Measurements from ENCODE around the gene SLX4IP. TPM values are rescaled to one million over a fixed set of nuclear protein-coding genes. Genes with fewer than 3 reads are reported as not detected.

The SLX4IP gene
- total RNA-seq, 6 experiments from 2014 or later = 4.1 to 4.8 (median 4.5) TPM

DNA sequence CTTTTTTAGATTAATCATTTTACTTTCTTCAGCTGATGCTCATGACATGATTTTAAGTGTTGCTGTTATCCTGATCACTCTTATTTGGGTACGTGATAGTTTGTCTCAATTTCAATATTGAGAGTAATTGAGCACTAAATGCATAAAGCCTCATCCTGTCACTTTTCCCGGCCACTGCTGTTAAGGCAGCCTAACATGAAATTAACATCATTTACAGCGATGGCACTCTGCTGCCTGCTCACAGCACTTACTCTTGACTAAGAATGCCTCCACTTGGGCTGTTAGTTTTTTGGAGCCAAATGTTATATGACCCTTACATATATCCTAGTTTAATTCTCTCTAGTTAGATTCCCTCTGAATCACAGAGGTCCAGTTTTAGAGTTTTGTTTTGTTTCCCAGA, 107.3 kb downstream of the SLX4IP start:
- H3K36me3 Mint-ChIP-seq (ENCODE audit: low read depth) = no peaks in the 10 kb centered on the region
- H3K27ac Mint-ChIP-seq = peak overlapping the region; percentile 32; the same call in 1 of the 2 replicates
- TF ChIP-seq, protein P1, sequence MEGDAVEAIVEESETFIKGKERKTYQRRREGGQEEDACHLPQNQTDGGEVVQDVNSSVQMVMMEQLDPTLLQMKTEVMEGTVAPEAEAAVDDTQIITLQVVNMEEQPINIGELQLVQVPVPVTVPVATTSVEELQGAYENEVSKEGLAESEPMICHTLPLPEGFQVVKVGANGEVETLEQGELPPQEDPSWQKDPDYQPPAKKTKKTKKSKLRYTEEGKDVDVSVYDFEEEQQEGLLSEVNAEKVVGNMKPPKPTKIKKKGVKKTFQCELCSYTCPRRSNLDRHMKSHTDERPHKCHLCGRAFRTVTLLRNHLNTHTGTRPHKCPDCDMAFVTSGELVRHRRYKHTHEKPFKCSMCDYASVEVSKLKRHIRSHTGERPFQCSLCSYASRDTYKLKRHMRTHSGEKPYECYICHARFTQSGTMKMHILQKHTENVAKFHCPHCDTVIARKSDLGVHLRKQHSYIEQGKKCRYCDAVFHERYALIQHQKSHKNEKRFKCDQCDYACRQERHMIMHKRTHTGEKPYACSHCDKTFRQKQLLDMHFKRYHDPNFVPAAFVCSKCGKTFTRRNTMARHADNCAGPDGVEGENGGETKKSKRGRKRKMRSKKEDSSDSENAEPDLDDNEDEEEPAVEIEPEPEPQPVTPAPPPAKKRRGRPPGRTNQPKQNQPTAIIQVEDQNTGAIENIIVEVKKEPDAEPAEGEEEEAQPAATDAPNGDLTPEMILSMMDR (IDR thresholded peaks at IDR 0.05) = no peak
- peaks cover 59% of the 10 kb centered on the region for H3K4me1 Mint-ChIP-seq (ENCODE audit: low read depth)
- no peak for DNase-seq
- H3K9me3 Mint-ChIP-seq = no peaks in the 10 kb centered on the region
- H3K4me3 Mint-ChIP-seq = no peak overlapping the region
- H3K27me3 Mint-ChIP-seq (ENCODE audit: insufficient read depth) = peaks cover 2% of the 10 kb centered on the region; the same call in 1 of the 2 replicates

DNA sequence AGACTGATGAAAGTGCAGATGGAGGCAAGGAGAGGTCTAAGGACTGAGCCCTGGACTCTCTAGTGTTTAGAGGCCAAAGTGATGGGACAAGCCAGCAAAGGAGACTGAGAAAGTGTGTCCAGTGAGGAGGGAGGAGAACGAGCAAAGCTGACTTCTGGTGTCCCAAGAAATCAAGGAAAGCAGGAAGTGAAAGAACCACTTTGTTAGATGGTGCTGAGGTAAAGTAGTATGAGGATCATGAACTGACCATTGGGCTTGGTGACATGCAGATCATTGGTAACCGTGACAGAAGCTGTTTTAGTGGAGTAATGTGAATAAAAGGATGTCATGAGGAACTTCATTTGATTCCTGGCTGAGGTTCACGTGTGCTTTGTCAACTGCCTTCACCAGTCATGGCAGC, 108.4 kb downstream of the SLX4IP start:
- Mint-ChIP-seq H3K4me1 (ENCODE audit: low read depth) (peaks cover 56% of the 10 kb centered on the region), H3K27ac (no peak overlapping the region), H3K27me3 (ENCODE audit: insufficient read depth) (peaks cover 2% of the 10 kb centered on the region; the same call in 1 of the 2 replicates), H3K36me3 (ENCODE audit: low read depth) (no peaks in the 10 kb centered on the region), H3K4me3 (no peak overlapping the region), H3K9me3 (no peaks in the 10 kb centered on the region)
- TF ChIP-seq, protein P1 (IDR thresholded peaks at IDR 0.05) = no peak
- no peak for DNase-seq

DNA sequence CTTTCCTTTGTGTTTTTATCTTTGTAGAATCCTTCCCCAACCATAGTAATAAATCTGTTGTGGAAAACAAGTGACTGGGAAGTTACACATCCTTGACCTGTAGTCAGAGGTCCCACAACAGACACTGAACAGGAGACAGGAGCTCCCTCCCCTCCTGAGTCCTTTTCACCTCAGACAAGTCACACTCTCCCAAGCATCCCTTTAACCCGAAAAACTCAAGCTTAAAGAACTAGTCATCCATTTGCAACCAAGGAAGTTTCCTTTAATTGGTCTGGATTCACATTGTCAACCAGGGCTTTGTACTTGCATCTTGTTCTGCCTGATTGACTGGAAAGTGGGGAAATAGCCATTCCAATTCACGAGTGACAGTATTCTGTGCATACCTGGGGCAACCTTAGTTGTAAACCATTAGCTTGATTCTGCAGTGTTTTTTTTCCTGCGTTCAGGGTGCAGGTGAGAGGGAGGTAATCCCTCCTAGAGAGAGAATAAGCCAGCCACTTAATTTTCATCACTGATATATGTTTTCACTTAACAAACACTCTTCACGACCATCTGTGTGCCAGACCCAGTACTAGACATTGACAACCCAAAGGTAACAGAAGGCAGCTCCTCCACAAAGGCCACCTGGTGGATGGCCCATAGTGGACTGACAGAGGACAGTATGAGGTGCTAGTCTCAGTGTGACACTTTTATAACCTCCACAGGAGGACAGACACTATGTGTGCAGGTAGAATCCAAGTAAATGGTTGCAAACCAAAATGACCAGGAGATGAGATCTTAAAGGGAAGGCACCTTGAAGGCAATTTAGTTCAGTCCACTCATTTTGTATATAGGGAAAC, 112.4 kb downstream of the SLX4IP start:
- Mint-ChIP-seq H3K4me3 (no peak overlapping the region), H3K4me1 (ENCODE audit: low read depth) (peaks cover 21% of the 10 kb centered on the region), H3K9me3 (no peaks in the 10 kb centered on the region), H3K27ac (peak overlapping the region; percentile 1; the same call in 1 of the 2 replicates), H3K36me3 (ENCODE audit: low read depth) (no peaks in the 10 kb centered on the region), H3K27me3 (ENCODE audit: insufficient read depth) (peaks cover 2% of the 10 kb centered on the region)
- TF ChIP-seq, protein P1 (IDR thresholded peaks at IDR 0.05) = no peak
- DNase-seq = peak; percentile 10

DNA sequence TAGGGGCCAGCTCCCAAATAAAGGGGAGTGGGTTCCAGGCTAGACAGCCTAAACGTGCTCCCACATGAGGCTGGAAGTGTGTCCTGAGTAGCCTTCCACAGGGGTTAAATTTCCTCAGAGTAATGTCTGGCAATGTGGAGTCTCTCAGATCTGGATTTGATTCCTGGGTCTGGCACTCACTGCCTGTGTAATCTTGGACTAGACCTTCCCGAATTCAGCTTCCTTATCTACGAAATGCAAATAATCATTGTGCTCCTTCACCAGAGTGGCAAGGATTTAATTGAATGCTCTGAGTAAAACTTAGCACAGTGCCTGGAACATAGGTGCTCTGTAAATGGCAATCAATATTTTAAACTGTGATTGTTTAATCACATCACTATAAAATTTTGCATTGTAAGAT, 114.4 kb downstream of the SLX4IP start:
- Mint-ChIP-seq H3K4me3 (no peak overlapping the region), H3K36me3 (ENCODE audit: low read depth) (no peaks in the 10 kb centered on the region), H3K27ac (no peak overlapping the region), H3K27me3 (ENCODE audit: insufficient read depth) (peaks cover 2% of the 10 kb centered on the region), H3K9me3 (no peaks in the 10 kb centered on the region), H3K4me1 (ENCODE audit: low read depth) (peaks cover 13% of the 10 kb centered on the region)
- no peak for DNase-seq
- TF ChIP-seq, protein P1 (IDR thresholded peaks at IDR 0.05) = no peak

DNA sequence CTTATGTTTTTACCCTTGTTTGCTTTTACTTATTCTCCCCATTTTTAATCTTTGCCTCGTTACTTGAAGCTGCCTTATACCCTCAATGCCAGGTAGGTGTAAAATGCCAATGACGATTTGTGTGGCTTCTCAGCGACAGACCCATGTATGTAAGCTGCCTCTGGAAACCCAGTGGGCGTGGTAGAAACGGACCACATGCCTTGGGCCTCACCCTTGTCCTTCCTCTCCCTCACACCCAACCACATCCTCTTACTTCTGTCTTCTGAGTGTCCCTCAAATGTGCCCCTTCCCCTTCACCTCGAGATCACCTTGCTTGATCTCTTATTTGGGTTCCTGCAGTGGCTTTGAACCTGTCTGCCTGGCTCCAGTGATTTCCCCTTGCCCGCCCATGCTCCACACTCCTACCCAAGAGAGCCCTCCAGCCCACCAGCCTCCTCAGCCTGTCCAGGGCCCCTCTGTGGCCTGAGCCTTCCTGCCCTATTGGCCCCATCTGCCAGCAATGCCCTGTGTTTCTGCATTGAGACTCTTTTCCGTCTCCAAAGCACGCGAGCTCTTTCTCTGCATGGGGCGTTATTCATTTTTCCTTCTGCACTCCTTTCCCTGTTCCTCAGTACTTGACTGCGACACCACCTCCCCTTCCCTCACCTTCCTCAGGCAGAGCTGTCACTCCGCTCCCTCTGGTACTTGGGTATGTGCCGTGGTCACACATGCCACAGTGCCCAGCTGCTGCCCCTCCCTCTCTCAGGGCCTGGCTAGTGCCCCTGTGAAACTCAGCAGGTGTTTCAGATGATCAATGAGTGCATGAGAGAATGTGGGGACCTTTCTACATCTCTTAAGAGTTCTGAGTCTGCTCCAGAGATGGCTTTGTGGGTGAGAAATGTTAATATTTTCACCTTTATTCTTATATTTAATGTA, 115.4 kb downstream of the SLX4IP start:
- Mint-ChIP-seq H3K4me3 (no peak overlapping the region), H3K4me1 (ENCODE audit: low read depth) (peaks cover 14% of the 10 kb centered on the region), H3K9me3 (no peaks in the 10 kb centered on the region), H3K27me3 (ENCODE audit: insufficient read depth) (peaks cover 2% of the 10 kb centered on the region), H3K36me3 (ENCODE audit: low read depth) (no peaks in the 10 kb centered on the region), H3K27ac (no peak overlapping the region)
- TF ChIP-seq, protein P1 (IDR thresholded peaks at IDR 0.05) = no peak
- no peak for DNase-seq

All from HFFc6 (cell line).